Measurements from ENCODE around the gene PSMA5.

DNA sequence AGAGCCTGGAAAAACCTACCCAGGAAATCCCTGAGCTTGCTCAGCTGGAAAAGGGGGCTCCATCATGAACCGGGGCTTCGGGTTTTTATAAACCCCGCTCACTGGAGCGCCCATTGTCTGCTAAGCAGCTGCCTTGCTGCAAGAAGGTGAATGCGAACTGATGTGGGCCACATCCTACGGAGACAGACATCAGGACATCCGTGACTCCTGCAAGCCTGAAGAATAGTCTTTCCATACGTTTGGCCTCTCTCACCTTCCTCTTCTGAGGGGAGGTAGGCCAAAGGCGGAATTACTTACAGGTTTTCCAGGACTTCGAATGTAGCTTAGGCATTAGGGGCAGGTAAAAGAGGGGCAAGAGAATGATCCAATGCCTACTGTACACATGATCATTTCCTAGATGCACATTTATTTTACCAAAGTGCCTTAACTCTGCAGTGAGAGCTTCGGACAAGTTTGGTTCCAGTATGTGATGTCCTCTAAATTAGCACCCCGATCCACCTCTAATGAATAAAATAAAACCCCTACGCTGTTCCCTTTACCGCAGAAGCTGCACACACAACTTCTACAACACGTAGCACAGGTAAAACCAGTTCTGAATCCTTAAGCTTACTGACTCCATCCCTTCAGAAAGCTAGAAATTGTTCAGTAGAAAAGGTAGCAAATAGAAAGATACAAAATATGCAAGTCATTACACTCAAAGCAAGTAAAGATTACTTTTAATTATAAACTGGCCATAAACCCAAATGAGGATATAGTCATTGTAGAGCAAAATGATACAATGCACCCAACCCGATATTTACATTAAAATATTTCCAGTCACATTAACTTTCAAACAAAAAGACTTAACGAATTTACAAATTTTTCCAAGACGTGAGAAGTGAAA is 27.7 kb downstream of the PSMA5 start:
- TF ChIP-seq POLR2A (IDR thresholded peaks at IDR 0.05), result no peak
- TF ChIP-seq CTCF (IDR thresholded peaks at IDR 0.05), result no peak
